ENCODE data around the gene HSP90AA1.

Gene HSP90AA1

DNA sequence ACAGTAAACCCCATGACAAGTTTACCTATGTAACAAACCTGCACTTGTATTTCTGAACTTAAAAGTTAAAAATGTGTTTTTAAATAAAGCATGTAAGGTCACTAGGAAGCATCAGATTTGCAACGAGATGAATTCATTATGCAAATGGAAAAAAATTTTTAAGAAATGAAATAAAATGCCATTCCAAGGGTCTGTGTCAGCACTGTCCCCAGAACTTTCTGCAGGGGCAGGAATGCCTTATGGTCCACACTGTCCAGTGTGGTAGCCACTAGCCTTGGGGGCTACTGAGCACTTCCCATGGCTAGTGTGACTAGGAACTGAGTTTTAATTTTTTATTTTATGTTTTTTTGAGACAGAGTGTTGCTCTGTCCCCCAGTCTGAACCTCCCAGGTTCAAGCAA is 49.2 kb downstream of the HSP90AA1 start:
- no peak for DNase-seq

DNA sequence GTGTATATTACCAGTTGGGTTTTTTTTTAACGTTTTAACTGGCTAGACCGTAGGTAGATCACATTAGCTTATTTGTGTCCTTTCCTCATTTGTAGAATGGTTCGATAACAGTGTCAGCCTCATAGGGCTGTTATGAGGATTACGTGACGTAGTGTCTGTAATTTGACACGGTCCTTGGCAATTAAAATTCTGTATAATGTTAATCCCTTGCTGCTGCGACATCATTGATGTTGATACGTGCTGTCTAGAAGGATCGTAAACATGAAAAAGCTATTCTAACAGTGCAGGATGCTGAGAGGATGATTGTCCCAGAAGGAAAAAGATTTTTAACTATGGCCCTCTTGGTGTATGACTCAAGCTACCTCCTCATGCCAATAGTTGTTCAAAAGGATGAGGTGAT is 50.9 kb downstream of the HSP90AA1 start:
- no peak for DNase-seq

DNA sequence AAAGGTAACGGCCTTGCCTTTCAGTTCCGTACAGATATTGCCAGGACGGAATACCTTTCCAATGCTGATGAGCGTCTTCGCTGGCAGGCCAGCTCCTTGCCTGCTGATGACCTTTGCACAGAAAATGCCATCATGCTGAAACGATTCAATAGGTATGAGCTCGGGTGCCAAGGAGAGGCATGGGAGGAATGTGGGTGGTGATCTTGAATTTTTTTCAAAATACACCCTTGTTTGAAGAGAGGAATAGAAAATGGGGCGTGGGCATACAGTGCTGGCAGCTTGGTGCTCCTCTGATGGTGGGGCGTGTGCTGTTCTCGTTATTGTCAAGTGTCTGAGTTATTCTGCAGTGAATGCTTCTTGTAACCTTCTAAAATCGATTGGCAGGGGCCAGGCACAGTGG is 52.5 kb downstream of the HSP90AA1 start:
- no peak for DNase-seq

DNA sequence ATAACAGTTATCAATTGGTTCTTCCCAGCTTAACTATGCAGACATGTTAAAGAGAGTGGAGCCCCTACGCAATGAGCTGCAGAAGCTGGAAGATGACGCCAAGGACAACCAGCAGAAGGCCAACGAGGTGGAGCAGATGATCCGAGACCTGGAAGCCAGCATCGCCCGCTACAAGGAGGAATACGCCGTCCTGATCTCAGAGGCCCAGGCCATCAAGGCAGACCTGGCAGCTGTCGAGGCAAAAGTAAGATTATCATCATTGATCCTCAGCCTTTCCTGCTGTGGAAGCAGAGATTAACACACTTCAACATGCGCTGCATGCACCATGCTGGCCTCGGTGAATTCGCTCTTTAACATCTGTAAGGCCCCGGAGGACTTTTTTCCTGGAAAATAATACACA is 53.6 kb downstream of the HSP90AA1 start:
- no peak for DNase-seq

Measured in NCI-H1417 treated with DMSO at 0.1 percent for 48 hours (cell line).